D341Med (cell line): ENCODE measurements around the gene LTK.

Experiments
- DNase-seq: peaks from one replicate; pipeline ENCODE4 v3.0.0; 2012; ENCODE audit warnings: low spot score

The LTK gene

DNA sequence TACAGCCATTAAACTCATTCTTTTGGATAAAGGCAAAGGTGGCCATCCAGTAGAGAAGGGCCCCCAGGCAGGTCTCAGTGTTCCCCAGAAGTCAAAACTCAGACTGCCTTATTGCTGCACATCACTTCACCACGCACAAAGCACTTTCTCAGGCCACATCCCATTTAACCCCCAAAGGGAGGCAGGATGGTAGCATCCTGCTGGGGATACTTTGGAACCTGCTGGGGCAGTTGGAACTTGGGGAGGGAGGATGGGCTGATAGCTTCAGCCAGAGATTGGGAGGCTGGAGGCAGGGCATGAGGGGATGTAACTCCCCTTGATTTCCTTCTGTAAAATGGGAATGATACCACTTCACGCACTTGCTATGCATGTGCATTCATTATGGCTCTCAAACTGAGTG, 15.0 kb downstream of the LTK start:
- DNase-seq, result no peak

DNA sequence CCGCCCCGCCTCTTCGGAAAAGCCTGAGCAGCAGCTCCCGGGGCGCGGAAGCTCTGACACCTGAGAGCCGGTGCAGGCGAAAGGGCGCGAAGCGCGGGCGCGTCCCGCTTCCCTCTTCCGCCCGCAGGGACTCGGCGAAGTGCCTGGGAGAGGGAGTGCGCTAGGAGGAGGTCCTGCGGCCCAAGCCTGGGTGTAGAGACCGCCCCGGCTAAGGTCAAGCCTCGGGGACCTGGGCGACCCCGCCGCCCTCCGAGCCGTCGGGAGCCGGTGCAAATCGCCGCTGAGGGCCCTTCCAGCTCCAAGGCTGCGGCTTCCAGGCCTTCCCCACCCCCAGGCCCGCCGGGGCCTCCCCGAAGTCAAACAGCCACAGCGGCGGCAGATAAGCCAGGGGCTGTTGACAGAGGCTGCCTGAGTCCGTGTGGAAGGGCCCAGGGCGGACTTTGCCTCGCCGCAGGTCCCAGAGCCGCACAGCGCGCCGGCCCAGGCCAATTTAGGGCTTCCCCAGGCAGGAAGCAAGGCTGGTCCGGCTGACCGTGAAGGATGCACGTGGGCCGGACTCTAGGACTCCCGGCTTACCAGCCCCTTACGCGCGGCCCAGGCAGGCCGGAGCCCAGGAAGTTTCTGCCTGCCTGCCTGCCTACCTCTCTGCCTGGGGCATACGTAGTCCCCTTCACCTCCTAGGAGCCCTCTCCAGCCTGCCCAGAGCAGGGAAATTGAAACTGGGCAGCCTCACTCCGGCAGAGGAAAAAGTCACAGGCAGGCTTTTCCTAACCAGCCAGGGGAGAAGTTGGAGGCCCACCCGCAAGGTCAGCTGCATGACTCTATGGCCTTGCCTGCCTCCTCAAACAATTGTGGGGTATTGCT, 17.7 kb downstream of the LTK start:
- DNase-seq, result no peak

DNA sequence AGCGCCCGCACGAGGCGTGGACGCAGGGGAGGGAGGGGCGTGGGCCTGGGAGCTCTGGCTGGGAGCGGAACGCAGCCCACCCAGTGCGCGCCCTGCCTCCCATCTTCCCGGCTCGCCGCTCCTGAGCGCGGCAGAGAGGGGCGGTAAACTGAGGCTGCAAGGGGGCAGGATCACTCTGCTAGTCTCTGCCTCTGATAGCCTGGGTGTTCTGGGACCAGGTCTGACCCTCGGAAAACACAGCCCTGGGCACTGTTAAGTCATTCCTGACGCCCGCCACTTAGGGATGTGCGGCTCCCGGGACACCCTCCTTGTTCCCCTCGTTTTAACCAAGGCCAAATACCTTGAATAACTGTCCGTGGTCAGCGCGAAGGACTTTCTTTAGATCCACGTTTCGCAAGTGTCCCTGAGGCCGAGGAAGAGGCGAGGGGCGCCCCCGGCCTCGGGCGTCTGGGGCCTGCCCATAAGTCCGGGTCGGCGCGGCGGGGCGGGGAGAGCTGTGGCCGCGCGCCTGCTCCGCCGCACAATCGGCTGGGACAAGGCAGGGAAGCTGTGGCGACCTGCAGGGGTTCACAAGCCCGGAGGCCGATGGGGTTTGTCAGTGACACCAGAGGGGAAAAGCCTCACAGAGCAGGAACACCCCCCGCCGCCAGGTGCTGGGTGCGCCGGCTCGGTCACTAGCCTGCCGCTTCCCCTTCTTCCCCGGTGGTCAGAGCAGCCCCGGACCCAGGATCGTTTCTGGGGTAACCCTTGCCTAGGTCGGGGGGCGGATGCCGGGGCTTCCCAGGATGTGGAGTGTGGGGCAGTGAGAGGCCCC, 18.5 kb downstream of the LTK start:
- no peak for DNase-seq

DNA sequence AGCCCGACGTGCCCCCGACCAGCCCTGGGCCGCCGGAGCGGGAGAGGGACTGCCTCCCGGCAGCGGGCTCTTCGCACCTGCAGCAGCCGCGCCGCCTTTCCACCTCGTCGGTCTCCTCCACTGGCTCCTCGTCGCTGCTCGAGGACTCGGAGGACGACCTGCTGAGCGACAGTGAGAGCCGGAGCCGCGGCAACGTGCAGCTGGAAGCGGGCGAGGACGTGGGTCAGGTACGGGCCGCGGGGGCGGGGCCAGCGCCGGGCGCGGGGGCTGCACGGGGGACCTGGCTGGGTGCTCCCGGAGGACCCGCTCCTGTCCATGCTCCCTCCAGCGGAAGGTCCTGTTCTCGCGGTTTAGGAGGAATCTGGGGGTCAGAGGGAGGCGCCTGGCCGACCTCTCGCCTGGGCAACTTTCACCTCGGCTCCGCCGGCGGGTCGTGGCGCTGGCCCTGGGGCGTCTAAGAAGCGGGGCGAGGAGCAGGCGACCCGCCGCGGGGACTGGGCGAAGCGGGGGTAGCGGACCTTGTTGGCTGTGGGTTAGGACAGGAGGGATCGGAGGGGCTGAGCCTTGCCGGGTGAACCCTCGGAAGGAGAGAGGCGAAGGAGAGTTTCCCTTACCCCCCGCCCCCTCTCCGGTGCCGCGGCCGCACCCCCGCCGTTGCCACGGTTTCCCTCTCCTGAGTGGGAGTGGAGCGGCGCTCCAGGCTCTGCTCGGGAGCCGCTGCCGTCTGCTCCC, 19.3 kb downstream of the LTK start:
- DNase-seq, result peak; percentile 79

DNA sequence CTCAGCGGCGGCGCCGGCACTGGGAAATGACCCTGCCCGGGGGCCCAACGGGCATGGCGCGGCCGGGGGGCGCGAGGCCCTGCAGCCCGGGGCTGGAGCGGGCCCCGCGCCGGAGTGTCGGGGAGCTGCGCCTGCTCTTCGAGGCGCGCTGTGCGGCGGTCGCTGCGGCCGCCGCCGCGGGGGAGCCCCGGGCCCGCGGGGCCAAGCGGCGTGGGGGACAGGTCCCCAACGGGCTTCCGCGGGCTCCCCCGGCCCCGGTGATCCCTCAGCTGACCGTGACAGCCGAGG, 19.8 kb downstream of the LTK start:
- no peak for DNase-seq

DNA sequence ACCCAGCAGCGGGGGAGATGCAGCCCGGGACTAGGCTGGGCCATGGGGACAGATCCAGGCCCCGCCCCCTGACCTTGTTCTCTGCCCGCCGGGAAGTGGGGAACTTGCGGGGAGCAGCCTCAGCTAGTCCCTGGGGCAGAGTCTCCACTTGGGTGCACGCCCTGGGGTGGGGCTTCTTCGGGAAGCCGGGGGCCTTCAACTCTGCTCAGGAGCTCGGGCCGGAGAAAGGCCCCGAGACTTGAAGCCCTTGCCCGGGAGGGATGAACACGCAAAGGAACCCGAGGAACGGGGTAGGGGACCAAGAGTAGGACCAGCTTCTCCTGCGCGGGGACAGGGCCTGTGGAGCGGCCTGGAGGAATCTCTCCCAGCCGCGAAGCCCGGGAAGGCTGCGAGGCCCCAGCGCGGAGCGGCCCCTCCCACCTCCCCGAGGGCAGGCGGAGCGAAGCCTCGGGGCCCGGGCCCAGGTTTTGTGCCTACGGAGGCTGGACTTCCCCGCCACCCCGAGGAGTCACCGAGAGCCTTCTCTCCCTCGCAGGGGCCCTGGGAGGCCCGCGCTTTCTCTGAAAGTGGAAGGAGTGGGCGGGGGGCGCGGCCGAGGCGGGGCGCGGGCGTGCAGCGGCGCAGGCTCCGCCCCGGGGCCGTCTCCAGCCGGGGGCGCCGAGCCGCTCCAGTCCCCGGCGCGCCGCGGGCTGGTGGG, 20.3 kb downstream of the LTK start, which contains the start of gene ITPKA:
ITPKA (plus strand) TSS at position 670 of the 697 bp plus-strand sequence. CDS start 54 bp downstream, outside the sequence.
- DNase-seq, result peak; percentile 91

DNA sequence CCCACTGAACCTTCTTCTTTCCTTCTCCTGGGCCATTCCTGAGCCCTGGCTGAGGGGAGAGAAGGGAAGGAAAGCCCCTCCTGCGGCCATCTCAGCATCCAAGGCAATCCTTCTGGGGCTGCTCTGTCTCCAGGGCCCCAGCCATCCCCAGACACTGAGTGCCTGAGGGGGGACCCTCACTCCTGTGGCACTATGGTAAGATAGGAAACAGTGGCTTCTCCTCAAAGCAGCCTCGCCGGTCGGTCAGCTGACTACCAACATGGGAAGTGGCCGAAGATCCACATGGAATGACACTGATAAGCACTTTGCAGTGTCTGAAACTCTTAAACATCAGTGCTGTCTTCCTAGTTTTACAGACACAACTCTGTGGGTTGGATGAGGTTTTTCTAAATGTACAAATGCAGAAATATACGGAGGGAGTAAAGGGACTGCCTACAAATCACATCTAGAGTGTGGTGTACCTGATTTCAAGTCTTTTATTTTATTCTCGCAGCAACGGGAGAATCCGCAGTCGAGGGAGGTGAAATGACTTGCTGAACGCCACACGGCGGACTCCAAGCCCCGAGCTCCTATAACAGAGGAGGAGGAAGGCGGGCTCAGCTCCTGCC, 20.9 kb downstream of the LTK start:
- DNase-seq, result no peak

DNA sequence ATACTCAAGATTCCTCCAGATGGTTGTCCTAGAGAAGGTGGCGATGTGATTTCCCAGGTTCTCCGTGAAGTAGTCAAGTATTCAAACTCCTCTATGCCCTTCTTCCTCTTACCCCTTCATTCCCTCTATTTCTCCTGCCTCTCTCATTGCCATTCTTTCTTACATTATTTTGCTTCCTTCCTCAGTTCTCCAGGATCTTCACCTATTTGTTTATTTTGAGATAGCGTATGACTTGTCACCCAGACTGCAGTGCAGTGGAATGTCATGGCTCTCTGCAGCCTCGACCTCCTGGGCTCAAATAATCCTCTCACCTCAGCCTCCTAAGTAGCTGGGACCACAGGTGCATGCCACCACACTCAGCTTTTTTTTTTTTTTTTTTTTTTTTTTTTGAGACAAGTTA, 21.7 kb downstream of the LTK start:
- no peak for DNase-seq

DNA sequence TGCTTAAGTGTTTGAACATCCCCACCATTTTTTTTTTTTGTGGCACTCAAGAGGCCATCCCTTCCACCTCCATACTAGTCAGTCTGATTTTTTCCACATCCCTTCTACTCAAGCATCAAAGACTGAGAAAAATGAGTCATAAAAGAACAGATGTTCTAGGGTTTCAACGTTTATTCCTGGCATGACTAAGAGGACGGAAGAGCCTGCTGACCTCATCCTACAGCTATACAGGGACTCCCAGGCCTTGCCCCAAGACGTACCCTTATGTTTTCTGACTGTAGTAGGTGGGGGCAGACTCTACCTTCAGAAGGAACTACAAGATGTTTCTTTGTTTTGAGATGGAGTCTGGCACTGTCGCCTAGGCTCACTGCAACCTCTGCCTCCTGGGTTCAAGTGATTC, 23.3 kb downstream of the LTK start:
- no peak for DNase-seq

DNA sequence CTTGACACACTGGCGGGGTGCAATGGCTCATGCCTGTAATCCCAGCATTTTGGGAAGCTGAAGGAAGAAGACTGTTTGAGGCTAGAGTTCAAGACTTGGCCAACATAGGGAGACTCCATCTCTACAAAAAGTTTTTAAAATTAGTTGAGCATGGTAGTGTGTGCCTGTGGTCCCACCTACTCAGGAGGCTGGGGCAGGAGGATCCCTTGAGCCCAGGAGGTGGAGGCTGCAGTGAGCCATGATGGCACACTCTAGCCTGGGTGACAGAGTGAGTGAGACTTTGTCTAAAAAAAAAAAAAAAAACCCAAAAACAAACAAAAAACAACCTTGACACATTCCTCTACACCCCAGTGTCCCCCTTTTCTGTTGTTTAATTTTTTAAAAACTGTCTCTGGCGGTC, 24.0 kb downstream of the LTK start:
- no peak for DNase-seq

DNA sequence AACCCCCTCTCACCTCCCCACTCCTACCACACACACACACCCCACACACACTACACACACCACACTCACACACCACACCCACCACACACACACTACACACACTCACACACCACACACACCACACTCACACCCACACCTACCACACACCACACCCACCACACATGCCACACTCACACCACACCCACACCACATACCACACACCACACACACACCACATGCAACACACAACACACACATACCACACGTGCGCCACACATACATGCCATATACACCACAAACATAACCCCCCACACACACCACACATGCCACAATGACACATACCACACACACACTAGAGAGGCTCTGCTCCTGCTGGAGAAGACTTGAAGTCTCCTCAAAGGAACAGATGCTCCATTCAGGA, 25.8 kb downstream of the LTK start:
- DNase-seq, result no peak

DNA sequence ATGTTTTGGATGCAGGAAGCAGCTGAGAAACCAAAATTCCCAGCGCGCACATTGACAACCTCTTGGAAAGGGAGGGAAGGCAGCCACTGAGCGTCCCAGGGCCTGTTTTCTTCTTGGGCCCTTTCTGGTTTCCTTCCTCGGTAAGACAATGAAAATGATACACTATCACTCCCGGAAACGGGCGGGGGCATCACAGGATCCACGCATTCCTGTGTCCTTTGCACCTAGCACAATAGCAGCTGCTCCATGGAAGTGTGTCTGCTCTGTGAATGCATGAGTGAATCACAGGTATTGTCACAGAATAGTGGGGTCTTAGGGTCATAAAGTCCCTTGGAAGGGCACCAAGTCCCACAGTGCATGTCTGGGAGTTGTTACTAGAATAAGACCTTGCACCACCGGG, 26.2 kb downstream of the LTK start:
- DNase-seq, result no peak

DNA sequence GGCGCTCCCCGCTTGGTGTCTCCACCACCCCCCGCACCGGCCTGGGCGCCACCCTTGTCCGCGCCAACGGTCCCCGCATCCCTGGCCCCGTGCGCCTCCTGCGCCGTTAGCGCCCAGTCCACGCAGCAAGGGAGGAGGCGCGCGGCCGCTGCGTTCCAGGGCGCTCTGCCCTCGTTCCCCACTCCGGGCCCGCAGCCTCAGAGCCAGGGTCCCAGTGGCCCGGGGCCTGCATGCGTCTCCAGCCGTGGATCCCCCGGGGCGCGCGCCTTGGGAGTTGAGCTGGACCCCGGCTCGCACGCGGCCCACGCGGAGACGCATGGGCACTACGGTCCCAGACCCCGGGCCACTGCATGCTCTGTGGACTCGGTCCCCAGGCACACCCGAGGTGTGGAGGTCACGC, 27.3 kb downstream of the LTK start:
- no peak for DNase-seq

DNA sequence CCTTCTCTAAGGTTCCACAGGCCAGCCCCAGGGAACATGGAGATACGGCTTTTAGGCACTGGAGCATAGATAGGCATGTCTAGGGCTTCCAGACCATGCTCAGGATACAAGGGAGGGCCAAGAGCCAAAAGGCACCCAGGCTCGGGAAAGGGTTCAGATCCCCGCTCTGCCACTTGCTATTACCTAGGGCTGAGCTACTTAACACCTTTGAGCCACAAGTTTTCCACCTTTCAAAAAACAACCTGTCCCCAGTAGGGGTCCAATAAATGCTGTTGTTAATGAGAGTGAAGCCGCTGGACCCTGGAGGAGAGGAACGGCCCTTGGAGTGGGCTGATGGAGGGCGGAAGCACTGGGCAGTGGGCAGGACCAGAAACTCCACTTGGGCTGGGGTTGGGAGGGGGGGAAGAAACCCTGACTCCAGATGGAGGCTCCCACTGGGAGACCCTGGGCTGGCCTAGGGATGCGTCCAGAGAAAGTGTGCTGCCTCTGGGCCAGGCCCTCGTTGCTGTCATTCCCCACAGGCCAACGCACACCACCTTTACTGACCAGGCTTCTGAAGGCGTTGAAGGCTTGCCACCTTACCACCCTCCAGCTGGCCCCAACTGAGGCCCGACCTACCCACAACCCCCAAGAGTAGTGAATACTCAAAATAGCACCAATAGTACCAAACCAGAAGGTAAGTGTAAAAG, 28.5 kb downstream of the LTK start:
- no peak for DNase-seq

DNA sequence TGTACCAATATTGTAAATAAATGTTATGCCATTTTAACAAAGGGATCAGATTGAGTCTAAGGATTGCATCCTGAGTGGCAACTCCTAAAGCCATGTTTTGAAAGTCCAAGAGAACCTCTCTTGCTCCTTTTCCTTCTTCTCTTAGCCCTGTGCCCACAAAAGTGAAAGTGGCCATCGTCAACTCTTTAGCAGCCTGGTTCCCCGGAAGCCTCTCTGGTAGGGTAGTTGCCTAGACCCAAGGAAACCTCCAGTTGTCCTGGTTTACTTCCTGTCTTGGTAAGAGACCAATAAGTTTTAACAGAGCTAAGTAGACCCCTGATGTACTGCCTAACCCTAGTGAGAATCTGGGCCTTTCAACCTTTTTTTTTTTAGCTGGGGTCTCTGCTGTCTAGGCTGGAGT, 30.1 kb downstream of the LTK start:
- DNase-seq, result no peak

DNA sequence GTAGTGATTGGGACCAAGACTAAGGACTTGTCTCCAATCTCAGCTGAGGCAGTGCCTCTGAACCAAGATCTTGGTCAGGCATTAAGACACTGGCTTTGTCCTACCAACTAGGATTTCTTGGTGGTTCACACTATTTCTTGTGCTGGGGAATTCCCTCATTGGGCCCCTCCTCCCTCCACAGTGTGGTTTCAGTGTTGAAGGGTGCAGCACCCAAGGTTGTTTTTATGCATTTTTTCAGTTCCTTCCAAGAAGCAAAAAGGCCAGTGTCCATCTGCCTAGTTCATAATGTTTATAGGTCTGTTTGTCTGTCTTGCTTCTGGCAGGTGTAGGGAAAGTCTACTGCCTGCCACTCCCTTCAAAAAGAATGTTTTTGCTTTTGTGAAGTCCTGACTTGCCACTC, 30.5 kb downstream of the LTK start:
- DNase-seq, result no peak

DNA sequence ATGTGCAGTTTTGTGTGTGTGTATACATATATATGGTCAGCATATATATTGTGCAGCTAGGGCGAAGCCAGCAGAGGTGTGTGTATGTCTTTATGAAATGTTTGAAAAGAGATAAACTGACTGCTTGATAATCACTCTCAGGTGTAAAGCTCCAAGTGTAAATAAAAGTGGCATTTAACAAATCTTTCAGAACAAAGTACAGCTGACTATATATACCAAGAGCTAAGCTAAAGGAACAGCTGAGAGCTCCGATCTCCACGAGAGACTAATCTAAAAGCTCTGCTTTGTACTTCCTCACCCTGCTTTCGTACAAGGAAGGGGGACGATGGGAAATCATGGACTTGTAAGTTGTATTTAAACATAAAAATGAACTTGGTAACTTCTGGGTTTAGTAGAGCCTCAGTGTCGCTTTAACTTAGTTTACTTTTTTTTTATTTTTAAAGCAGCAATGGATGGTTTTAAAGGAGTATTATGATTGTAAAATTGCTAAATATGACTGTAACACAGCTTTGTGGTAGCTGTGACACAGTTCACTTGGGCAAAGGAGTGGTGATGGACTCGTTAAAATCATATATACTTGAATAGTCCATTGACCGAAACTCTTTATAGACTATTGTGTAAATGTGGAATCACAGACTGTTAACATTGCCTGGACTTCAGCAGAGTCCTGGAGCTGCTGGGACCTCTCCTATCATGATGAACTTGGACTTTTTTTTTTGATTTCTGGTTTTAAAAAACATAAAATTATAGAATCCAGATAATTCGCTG, 31.3 kb downstream of the LTK start:
- DNase-seq, result no peak

DNA sequence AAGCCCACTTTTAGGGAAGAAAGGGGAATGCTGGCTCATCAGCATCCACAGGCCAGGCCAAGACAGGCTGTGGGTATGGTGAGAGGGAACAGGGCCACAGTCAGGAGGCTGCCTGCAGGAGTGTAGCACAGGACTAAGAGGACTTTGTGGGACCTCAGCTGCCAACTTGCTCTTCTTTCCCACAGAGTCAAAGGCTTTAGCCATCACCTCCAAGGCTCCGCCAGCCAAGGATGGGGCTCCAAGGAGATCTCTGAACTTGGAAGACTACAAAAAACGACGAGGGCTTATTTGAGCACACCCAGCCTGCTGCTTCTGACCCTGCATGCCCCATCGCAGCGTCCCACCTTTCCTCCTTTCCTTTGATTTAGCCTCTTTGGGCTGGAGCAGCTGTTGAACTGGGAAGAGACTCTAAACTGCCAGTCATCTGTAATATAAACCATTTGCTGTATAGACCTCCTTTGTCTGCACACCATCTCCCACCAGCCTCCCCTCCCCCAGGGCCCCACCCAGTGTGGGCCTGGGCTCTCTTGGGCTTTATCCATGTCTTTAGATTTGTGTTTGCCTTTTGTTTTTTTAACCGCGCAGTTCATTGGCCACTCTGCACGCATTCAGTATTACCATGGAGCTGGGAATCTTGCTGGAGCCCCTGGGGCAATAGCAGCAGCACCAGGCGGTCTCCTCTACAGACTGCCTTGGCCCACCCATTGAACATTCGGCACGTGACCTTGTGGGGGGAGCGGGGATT, 33.1 kb downstream of the LTK start:
- DNase-seq, result no peak

DNA sequence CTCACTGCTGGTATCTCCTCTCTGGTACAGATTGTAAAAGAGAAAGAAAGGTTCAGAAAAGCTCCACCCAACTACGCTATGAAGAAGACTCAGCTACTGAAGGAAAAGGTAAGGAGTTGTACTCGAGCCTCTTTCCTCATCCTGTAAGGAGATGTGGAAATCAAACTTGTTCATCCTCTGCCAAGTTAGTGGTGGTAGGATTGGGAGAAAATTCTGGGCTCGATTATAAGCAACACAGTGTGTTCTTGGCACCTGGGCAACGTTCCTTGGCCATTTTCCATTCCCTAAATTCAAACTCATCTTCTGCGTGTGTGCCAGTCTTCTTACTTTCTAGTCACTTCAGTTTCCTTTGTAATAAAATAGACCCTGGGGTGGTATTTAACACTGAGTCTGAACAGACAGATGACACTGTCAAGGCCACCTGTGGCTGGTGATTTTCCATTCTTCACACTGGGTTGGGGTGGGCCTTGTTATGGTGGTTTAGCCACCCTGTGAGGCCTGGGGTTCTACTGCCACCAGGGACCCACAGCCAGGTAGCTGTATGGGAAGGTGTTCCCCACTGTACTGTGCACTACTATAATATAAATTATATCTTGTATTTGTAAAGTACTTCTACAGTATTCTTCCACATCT, 37.1 kb downstream of the LTK start:
- DNase-seq, result no peak
